HG03442 (cell line): Measurements from ENCODE around the gene MLKL.
"Not testable (repeated sequence)": the region's sequence is repeated elsewhere in the genome, so short reads cannot be mapped to it uniquely, and the experiment has no call there.

Experiments used
- ATAC-seq: cut with Tn5 transposase; IDR thresholded peaks from one replicate; pipeline ENCODE4 v1.9.1; 2021; ENCODE audit warnings: mild to moderate bottlenecking, moderate library complexity; ENCODE audit not compliant: unreplicated experiment

Gene MLKL

GRCh38 chr16:74732707-74733350 lies 32.2 kb upstream of the MLKL start:
- ATAC-seq = no peak

- no peak for ATAC-seq
Measured at GRCh38 chr16:74731853-74732477, 31.3 kb upstream of the MLKL start.

DNA sequence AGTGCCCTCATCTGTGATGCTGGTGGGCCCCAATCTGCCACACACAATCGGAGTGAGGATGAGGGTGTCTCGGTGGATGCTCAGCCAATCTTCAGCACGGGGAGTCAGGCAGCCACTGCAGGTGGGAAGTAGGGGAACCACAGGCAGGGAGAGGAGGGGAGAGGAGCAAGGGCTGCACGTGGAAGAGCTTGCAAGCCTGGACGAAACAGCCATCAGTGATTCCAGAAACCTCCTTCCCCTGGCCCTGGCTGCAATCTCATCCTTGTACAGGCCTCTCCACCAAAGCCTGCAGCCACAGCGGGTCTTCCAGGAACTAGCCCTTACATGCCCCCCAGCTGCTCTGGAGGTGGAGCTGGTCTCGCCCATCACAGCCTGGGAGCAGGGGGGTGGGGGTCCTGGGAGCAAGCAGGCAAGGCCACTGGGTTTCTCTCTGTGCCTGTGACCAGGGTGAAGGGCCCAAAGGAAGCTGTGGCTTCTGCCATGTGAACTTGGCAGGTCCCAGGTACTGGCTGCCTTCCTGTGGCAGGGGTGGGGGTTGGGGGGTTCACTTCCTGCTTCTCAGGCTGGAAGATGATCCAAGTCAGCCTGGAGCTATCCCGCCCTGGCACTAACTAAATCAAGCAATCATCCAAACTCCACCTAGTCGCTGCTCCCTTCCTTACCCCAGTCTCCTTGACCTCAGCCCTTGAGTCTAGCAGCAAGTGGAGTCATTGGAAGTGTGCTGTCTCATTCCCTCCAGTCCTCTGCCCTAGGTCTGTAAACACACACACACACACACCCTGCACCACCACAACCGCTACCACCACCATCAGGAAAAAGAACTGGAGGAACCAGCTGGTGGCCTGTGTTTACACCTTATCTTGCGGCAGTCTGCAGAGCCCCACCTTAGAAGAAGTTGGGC lies 29.4 kb upstream of the MLKL start:
- ATAC-seq = no peak

GRCh38 chr16:74727903-74728302 lies 27.2 kb upstream of the MLKL start:
- no peak for ATAC-seq

- ATAC-seq = no peak
Measured at GRCh38 chr16:74726716-74727115, 26.1 kb upstream of the MLKL start.

DNA sequence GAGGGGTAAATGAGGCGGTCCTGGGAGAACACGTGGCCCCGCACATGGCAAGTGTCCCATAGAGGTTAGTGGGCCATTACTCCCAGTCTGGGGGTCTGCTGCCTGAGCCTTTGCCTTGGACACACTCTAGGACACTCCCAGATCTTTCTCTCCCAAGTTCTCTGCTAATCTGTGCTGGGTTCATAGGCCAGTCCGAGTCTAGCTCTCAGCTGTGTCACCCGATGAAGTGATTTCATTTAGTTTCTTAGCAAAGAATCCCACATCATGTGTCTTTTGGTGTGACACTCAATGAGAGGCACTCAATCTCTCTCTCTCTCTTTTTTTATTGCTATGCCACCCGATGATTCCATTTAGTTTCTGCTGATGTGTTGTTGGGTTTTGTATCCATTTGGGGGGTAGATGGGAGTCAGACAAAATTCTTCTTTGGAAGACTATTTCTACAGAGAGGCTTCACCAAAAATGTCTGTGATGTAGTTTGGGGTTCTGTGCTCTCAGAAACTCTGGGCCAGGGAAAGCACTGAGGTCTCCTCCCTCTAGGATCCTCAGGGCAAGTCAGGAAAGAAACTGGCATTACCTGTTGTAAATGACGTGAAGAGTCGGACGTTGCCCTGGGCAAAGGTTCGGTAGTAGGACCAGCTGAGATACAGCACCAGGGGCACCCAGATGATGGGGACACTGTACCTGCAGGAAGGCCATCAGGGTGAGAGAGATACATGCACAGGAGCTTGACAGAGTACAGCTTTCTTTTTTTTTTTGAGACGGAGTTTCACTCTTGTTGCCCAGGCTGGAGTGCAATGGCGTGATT lies 25.2 kb upstream of the MLKL start:
- no peak for ATAC-seq

GRCh38 chr16:74724820-74725549 lies 24.3 kb upstream of the MLKL start:
- ATAC-seq = no peak

DNA sequence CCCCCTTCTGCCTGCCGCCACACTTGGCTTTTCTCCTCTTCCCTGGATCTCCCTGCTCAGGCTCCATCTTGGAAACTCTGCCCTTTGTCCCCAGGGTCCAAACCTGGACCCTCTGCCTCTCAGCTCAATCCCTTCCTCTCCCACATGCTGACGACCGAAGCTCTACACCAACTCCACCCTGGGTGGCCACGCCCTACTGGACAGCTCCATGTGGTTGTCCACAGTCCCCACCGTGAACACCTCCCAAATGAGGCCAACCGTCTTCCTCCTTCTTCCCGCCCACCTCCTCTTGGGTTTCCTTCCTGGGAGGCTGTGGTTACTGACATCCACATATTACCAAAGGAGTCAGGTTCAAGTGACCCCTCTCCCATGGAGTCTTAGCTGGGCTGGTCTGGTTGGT lies 22.6 kb upstream of the MLKL start:
- ATAC-seq = no peak

DNA sequence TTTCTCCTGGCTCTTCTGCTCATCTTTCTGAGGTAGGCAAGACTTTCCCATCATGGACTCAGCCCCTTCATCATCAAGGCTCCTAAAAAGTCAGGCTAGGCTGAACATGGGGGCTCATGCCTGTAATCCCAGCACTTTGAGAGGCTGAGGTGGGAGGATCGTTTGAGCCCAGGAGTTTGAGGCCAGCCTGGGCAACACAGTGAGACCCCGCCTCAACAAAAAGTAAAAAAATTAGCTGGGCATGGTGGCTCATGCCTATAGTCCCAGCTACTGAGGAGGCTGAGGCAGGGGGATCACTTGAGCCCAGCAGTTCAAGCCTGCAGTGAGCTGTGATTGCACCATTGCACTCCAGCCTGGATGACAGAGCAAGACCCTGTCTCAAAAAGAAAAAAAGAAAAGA lies 21.5 kb upstream of the MLKL start:
- not testable (repeated sequence) for ATAC-seq

GRCh38 chr16:74721716-74722115 lies 21.1 kb upstream of the MLKL start:
- no peak for ATAC-seq

DNA sequence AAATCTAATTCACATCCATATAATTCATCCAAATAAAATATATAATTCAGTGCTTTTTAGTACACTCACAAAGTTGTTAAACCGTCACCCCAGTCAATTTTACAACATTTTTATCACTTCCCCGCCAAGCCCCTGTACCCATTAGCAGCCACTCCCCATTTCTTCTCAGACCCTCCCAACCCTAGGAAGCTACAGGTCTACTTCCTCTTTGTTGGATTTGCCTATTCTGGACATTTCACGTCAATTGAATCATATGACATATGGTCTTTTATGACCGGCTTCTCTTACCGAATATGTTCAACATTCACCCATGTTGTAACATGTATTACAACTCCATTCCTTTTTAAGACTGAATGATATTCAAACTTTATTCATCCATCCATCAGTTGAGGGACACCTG lies 19.9 kb upstream of the MLKL start:
- no peak for ATAC-seq

DNA sequence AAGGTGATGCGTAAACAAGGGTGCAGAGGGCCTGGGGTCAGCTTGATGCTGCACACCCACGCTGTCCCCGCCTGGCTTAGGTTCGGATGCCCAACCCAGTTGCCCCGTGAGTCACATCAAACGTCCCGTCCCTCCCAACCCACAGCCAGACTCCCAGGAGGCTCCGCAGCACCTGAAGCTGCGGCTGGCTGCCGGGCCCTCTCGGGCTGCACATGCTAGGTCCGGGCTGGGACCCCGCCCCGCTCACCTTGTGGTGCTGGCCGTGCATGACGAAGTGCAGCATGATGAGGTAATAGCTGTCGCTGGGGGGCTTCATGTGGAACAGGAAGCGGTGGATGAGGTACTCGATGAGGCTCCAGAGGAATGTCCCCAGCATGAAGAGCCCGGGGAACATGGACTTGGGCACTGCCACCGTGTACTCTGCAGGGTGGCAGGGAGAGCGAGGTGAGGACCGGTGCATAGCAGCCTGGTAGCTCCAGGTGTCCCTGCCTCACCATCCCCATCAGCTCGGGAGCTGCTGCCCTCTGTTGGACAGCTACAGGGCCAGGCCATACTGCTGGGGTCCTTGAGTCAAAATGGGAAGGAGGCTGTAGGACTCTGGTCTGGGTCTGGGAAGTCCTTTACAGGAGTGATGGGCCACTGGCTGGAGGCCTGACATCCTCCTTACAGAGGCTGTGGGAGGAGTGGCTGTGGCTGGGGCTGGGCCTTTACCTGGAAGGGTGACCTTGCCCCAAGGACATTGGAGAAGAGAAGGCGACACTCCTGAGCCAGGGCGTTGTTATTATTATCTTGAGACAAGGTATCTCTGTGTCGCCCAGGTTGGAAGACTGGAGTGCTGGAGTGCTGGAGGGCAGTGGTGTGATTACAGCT lies 18.3 kb upstream of the MLKL start:
- no peak for ATAC-seq

- ATAC-seq = no peak
Measured at GRCh38 chr16:74718140-74718539, 17.5 kb upstream of the MLKL start.

- no peak for ATAC-seq
Measured at GRCh38 chr16:74717367-74717766, 16.7 kb upstream of the MLKL start.

DNA sequence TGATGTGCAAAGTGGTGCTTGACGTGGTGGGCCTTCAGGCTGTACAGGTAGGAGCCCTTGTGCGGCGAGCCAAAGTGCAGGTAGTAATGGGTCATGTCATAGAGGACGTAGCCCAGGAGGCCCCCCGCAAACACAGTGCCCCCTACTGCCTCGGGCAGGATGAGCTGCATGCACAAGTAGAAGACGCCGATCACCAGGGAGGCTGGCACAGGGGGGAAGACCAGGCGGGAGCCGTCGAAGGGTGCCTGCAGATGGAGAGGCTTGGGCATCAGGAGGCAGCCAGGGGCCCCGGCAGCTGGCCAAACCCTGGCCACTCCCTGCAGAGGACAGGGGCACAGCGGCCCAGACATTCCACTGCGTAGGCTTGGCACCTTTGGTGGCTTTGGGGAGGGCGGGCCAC lies 15.7 kb upstream of the MLKL start:
- ATAC-seq = no peak

GRCh38 chr16:74713876-74714275 lies 13.2 kb upstream of the MLKL start:
- no peak for ATAC-seq

- ATAC-seq = no peak
Measured at GRCh38 chr16:74713325-74713724, 12.7 kb upstream of the MLKL start.

DNA sequence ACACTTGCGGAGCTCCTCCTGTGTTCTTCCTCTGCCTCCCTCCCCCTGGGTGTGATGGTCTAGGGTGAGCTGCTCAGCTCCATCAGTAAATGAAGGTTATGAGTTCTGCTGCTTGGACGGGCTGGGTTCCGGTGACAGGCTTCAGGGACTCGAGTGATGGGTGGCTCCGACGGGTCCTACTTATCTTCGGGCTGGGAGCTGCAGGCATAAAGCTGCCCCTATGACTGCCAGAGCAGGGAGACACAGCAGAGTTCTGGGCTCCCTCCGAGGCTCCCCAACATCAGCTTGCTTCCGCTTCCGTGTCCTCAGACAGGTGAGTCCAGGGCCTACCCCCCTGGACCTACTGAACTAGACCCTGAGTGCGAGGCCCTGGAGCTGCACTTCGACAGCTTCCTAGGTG lies 11.3 kb upstream of the MLKL start:
- no peak for ATAC-seq

GRCh38 chr16:74710401-74710800 lies 9.7 kb upstream of the MLKL start:
- ATAC-seq = no peak
